Measurements from ENCODE around the gene PEAK1. TPM values are rescaled to one million over a fixed set of nuclear protein-coding genes. Genes with fewer than 3 reads are reported as not detected.
A peak's percentile ranks its signal among the peaks of the same experiment; 100 is the strongest.

The PEAK1 gene
- total RNA-seq, 1 donor from 2014 or later: 59.6 TPM

DNA sequence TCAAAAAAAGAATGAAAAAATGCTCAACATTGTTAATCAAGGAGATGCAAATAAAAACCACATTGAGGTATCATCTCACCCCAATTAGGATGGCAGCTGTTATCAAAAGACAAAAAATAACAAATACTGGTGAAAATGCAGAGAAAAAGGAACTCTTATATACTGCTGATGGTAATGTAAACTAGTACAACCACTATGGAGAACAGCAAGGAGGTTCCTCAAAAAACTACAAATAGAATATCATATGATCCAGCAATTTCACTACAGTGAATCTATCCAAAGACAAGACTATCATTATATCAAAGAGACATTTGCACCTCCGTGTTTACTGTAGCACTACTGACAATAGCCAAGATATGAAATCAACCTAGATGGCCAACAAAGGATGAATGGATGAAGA lies 58.4 kb downstream of the PEAK1 start:
- no peak for DNase-seq (ENCODE audit: low read depth in 2 of 2)

DNA sequence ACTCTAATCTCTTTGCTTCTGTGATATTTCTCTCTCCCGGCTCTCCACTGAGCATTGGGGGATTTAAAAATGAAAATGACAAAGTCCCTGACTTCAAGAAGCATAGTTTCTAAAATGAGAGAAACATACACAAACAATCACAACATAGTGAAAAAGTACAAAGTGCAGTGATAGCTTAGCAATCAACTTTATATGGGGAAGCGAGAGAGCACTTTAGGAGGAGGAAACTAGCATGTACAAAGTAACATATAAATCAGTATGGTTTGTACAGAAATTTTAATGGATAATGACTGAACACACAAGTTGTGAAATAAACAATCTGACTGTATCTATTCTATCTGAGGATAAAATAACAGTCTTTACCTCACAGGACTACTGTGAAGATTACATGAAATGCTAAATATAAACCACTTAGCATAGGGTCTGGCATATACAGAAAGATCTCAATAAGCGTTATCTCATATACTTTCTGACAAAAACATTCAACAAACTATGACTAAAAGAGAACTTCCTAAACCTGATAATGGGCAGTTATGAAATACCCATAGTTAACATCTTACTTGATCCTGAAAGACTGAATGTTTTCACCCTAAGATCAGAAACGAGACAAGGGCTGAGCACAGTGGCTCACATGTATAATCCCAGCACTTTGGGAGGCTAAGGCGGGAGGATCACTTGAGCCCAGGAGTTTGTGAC lies 61.2 kb downstream of the PEAK1 start:
- no peak for DNase-seq (ENCODE audit: low read depth in 2 of 2)

DNA sequence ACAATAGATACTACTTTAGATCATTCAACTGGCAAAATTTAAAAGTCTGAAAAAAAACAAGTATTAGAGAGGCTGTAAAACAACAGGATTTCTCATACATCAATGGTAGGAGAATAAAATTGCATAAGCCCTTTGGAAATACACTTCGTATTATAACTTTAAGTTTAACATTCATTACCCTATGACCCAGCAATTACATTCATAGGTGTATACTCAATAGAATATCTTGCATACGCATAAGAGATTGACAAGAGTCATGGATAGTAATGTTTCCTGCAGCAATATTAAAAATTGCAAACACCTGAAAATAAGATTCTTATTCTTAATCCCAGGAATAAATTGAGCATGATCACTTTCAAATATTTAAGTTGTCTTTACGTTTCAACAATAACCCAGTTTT lies 63.6 kb downstream of the PEAK1 start:
- no peak for DNase-seq (ENCODE audit: low read depth in 2 of 2)

DNA sequence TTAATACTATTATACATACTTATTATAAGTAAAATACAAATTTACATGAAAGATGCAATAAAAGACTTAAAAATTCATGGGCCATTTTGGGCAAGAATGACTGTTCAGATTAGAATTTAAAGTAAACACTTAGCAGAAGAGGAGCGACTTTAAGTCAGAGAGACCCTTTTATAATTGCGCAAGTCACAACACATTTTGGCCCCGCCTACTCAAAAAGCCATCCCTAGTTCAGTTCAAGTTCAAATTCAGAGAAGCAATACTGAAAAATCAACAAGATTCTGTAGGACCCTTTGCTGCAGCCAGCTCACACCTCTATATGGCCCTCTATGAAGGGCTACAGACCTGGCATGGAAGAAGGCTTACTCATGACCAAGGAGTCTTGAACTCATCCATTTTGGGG lies 64.6 kb downstream of the PEAK1 start:
- no peak for DNase-seq (ENCODE audit: low read depth in 2 of 2)

DNA sequence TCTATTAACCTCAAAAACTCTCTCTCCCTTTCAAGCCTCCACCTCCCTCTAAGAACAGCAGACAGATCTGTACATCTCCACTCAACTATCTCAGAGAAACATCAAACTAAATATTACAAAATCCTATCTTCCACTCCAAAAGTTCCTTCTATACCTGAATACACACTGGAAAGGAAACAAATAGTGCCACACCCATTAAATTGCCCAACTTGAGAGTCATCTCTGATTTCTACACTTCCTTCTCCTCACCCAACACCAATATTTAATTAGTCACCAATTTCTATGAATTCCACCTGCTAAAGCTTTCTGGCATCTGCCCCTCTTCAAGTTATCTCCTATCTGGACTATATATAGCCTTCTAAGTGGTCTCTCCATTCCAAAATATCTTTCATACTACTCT lies 65.8 kb downstream of the PEAK1 start:
- no peak for DNase-seq (ENCODE audit: low read depth in 2 of 2)

DNA sequence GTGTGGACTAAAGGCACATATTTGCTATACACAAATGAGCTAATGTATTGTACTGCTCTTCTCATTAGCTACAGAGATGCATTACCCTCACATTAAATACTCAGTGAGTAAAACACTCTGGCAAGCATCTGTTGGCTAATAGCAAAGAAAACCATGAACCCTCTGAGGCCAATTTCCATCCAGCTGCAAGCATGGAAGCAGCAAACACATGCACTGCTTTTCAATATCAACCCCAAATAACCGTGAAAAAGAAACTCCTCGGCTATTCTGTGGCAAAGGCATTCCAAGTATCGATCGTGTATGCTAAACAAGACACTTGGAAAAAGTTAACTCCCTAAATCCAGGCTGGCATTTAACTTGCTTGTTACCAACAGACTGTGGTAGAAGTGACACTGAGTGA lies 67.0 kb downstream of the PEAK1 start:
- DNase-seq (ENCODE audit: low read depth in 2 of 2): no peak

DNA sequence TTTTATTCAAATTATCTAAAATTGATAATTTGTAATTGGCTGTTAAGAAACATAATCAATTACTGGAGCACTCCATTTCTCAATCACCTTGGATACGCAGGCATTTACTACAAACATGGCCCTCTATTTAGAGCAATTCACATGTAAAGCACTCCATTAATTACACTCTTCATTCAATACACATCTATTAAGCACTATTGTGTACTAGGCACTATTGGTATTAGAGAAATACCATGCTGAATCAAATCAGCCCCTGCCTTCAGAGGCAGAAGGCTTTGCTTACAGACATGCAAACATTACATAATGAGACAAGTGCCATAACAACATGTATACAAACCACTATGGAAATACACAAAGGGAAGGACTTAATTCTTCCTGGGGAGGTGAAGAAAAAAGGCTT lies 69.1 kb downstream of the PEAK1 start:
- DNase-seq (ENCODE audit: low read depth in 2 of 2): no peak

DNA sequence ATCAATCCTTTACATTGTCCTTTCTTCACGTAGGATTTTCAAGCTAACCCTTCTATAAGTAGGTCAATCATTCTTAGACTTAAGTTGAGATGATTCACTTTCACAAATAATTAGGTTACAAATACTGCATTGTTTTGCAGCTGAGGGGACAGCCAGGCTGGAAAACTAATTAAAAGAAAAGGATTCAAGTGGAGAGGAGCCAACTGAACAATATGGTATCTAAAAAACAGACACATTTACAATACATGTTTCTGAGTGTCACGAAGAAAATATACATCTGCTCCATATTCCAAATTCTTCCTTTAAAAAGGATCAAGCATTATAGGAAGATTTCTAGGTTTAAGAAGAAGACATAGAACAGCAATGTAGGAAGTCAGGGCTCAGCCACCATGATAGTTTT lies 70.2 kb downstream of the PEAK1 start:
- DNase-seq (ENCODE audit: low read depth in 2 of 2): no peak

DNA sequence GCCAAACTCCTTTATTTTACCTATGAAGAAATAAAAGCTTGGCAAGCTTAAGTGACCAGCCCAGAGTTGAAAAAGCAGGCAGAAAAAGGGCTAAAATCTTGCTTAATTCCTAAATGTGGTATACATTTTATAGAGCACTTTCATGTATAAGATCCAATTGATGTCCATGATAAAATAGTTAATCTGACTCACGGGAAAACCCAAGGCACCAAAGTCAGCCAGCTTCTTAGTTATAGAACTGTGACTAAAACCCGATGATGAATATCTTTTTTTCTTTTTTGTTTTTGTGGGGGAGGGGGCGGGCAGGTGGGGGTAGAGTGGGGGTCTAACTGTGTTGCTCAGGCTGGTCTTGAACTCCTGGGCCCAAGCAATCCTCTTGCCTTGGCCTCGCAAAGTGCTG lies 71.4 kb downstream of the PEAK1 start:
- DNase-seq (ENCODE audit: low read depth in 2 of 2): no peak

DNA sequence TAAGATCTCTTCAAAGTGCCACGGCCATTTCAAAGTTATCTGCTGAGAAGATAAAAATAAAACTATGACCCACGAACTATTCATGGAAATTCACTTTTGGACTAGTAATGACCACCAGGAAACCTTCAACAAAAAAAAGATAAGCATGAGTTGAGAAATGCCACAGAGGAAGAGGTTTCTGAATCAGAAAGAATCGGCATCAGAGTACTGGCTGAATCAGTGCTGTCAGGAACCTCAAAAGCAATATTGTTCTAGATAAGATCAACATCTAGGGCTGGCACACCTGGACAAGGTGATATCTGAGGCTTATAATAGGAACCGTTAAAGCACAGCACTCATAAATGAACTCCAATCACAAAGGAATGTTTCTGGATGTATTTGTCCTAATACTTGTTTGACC lies 72.7 kb downstream of the PEAK1 start:
- DNase-seq (ENCODE audit: low read depth in 2 of 2): peak in 1 of 2 donors; percentile 34

DNA sequence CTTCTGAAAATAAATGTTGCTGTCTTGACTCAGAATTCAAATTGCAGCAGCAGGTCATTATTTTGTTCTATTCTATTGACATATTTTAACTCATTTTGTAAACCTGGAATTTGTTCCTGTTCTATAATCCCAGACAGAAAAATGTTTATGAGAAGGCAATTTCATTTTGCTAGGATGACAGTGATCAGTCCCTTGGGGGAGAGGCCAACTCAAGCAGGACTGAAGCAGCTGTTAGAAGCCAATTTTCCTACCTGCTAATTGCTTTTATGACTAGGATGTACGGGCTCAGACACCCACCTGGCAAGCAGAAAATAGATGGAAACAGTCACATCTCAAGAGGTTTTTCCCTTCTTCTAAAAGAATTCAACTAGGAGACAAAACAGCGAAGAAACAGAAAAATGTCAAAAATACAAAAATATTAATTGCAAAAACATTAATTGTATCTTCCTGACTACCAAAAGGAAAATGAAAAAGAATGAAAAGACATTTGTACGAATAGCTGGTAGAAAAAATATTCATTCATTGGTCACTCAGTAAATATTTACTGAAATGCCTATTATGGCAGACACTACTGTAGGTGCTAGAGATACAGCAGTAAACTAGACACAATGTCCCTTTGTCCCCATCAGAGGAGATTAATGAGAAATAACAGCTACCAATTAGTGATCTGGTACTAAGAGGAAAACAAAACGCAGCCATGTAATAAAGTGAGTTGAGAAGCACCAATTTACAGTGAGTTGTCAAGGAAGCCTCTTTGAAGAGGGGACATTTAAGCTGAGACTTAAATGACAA lies 73.5 kb downstream of the PEAK1 start:
- no peak for DNase-seq (ENCODE audit: low read depth in 2 of 2)

DNA sequence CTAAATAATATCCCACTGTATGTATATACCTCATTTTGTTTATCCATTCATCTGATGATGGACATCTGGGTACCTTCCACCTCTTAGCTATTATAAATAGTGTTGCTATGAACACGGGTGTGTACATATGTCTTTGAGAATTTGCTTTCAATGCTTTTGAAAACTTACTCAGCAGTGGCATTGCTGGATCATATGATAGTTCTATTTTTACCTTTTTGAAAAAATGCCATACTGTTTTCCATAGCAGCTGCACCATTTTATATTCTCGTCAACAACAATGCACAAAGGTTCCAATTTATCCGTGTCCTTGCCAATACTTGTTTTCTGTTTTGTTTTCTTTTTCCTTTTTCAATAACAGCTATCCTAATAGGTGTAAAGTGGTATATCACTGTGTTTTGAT lies 77.1 kb downstream of the PEAK1 start:
- peak in 1 of 2 donors; percentile 21 for DNase-seq (ENCODE audit: low read depth in 2 of 2)

DNA sequence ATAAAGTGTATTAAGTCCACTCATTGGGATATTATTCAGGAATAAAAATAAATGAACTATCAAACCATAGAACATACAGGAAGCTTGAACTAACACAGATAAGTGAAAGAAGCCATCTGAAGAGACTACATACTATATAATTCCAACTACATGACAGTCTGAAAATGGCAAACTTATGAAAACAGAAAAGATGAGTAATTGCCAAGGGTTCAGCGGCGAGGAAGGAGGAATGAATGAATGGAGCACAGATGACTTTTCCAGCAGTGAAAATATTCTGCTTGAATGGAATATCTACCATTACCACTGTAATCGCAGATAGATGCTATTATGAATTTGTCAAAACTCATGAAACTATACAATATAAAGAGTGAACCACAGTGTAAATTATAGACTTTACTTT lies 79.7 kb downstream of the PEAK1 start:
- peak in 1 of 2 donors; percentile 18 for DNase-seq (ENCODE audit: low read depth in 2 of 2)

DNA sequence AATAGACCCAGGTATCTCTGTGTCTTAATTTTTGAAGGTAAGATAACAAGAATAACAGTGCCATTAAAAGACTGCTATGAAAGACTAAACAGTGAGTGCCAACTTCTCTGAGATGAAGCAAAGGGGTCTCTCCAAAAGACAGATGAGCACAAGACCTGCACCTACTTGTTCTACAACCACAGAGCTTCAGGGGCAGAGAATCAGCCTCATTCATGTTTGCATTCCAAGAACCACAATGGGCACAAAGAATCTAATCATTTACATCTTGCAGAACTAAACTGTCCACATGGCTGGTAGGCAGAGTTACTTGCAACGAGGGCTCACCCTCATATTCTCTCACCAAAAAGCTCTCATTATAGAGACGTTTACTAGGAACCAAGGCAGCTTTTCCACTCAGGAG lies 83.9 kb downstream of the PEAK1 start:
- DNase-seq (ENCODE audit: low read depth in 2 of 2): no peak

DNA sequence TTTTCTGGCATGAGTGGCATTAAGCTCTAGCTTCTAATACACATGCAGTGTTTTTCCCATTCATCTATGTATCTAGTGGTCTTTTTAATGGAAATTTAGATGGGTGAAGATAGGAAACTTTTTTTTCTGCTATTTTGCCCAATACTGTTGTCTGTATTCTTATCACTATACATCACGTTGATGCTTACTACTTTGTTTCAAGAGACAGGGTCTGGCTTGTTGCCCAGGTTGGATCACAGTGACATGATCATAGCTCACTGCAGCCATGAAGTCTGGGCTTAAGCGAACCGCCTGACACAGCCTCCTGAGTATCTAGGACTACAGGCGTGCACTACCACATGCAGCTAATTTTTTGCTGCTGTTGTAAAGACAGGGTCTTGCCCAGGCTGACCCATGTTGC lies 84.6 kb downstream of the PEAK1 start:
- peak; percentile 55 to 77 for DNase-seq (ENCODE audit: low read depth in 2 of 2)

DNA sequence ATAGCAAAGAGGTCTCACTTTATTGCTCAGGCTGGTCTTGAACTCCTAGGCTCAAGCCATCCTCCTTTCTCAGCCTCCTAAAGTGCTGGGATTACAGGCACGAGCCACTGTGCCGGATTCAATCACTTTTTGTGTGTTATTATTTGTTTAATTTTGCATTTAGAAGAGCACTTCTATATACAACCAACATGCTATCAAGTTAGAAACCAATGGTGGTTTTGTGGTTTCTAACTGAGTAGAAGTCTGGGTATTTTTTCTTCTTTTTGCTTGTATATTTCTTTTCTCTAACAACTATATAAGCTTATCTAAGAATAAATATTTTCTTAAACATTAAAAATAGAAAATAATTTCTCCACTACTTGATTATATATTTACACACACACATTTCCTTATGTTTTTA lies 86.7 kb downstream of the PEAK1 start:
- no peak for DNase-seq (ENCODE audit: low read depth in 2 of 2)

DNA sequence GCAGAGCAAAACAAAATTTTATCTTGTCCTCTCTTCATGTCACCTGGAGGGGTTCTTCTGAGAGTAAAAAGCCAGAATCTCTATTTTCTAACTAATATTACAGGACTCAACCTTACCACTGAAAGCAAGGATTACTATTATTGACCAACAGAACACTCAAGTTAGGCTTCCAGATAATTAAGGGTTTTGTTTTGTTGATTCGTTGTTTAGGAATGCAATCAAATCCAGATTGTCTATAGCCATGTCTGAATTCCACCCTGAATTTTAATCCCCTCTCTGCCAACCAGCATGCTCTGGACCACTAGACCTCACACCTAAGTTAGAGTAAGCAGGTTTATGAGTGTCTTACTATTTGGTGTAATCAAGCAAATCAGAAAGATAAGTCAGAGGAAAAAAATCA lies 90.7 kb downstream of the PEAK1 start:
- DNase-seq (ENCODE audit: low read depth in 2 of 2): no peak

DNA sequence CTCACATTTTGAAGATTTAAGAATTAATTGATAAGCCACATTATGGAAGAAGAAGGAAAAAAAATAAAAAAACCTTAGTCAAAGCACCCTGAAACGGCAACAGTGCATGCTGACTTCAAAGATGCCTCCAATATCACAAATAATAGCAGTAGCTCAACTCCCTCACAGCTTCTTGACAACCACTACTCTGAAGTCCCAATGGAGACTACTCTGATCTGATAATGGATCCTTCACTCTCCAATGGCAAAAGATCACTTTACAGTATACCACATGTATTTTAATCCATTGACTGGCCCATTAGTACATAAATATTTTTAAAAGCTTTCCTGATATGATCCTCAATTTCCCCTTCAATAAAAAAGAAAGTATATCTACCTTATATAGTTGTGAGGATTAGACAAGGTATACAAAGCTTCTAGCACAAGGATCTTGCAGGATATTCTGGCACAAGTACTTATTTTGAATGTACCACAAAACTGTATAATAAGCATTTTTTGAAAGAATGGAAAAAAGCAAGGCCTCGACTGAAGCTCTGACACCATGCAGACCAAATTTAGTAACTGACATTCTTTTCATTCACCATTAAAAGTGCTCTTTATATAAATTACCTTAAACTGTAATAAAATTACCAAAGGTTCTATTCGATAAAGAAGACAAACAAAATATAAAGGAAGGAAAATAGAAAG lies 91.9 kb downstream of the PEAK1 start:
- no peak for DNase-seq (ENCODE audit: low read depth in 2 of 2)

DNA sequence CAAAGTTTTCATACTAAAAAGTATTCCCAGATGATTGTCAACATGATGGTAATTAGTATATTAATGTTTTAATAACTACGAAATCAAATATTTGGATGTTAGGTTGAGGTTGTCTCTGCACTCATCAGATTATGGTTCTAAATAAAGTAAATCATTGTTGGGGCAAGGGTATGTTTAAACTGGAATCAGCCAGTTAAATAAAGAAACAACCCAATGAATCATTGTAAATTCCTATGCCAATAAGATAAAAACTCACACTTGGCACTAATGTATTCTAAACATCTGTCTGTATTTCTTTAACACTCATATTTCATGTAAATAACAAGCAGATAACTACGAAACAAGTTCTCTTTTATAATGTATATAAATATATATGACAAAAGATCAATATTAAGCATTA lies 92.7 kb downstream of the PEAK1 start:
- DNase-seq (ENCODE audit: low read depth in 2 of 2): no peak

DNA sequence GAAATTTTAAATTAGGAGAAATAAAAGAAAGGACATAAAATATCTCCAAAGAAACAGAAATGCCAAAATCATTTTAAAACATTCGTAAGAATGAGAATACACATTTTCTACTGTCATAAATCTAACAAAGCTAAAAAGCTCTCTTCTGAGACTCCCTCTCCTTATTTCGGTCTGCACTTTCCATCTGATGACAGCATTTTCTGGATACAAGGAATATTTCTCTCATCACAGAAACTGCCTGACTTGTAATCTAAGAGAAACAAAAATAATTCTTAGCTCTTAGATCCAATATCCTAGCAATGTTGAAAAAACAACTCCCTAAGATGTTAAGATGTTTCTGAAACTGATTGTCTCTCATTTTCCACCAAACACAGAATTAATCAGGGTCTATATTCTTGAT lies 93.5 kb downstream of the PEAK1 start:
- no peak for DNase-seq (ENCODE audit: low read depth in 2 of 2)

DNA sequence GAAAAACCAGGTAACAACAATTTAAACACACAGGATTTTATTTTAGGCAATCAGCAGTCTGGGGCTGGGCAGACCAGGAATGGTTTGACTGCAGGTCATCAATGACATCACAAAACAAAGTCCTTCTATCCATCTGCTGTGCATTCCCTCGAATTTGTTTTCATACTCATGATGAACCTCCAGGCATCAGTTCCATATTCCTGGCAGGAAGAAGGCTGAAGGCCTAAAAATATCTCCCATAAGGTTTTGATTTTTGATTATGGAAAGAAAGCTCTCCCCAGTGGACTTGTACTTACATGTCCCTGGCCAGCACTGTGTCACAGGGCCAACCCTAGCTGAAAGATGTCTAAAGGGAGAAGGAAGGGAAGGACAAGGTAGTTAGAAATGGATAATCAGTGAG lies 107.4 kb downstream of the PEAK1 start:
- DNase-seq (ENCODE audit: low read depth in 2 of 2): no peak

DNA sequence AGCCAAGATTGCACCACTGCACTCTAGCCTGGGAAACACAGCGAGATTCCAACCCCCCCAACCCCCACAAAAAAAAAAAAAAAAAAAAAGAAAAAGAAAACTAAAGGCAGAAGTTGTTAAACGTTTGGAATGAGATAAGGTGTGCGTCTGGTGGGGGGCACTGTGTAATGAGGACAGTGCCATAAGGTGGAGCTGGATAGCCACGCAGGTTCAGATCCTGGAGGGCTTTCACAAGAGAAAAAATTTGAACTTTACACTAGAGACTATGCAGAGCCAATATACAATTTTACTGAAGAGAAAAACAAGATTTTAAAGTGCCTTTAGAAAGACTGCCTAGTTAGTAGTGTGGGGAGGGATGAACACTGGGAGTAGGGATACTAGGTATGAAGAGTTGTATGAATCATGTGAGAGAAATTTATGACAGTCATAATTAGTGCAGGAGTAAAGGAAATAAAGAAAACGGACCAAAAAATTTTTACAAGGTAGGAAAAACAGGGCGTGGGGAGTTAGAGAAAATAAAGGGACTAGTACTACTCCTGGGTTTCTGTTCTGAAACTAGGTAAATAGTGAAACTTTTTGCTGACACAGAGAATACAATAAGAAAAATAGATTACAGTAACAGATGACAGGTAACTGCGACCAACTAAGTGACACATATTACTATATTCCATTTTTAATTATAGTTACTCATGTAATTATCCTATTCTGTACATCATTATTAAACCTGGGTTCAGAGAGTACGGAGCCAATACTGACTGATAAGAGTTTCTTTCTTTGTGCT lies 108.1 kb downstream of the PEAK1 start:
- DNase-seq (ENCODE audit: low read depth in 2 of 2): no peak
